GM10266 (cell line): ENCODE results near the gene CDK5RAP2.

ENCODE experiments used
- DNase-seq: peaks from one replicate; pipeline ENCODE4 v3.0.0; 2012; ENCODE audit errors: extremely low spot score
- CTCF ChIP-seq: IDR thresholded peaks from 2 replicates; pipeline ENCODE4 v1.5.1; 2012; ENCODE audit warnings: mild to moderate bottlenecking, low read depth; ENCODE audit not compliant: control insufficient read depth, insufficient read depth; ENCODE audit errors: missing control alignments

Gene CDK5RAP2

GRCh38 chr9:120378680-120379079, 201.3 kb downstream of the CDK5RAP2 start:
- no peak for DNase-seq
- TF ChIP-seq CTCF = no peak

- TF ChIP-seq CTCF = no peak
- no peak for DNase-seq
Measured at GRCh38 chr9:120377268-120378159, 202.5 kb downstream of the CDK5RAP2 start.

GRCh38 chr9:120376101-120376500, 203.9 kb downstream of the CDK5RAP2 start:
- DNase-seq = no peak
- no peak for TF ChIP-seq CTCF

- DNase-seq = no peak
- no peak for TF ChIP-seq CTCF
Measured at GRCh38 chr9:120375316-120375715, 204.7 kb downstream of the CDK5RAP2 start.

- no peak for DNase-seq
- TF ChIP-seq CTCF = no peak
Measured at GRCh38 chr9:120374817-120375216, 205.2 kb downstream of the CDK5RAP2 start.

- TF ChIP-seq CTCF = no peak
- no peak for DNase-seq
Measured at GRCh38 chr9:120374239-120374638, 205.7 kb downstream of the CDK5RAP2 start.

- no peak for DNase-seq
- TF ChIP-seq CTCF = no peak
Measured at GRCh38 chr9:120372040-120372439, 207.9 kb downstream of the CDK5RAP2 start.
